ENCODE results near the gene REG1B.

REG1B gene

GRCh38 chr2:79087785-79088364, at the start of gene REG1B:
Gene REG1B, minus strand, starts transcription at chr2:79087993. Its CDS starts 381 bp downstream, at chr2:79087612.
- DNase-seq, result no peak

GRCh38 chr2:79131687-79132086, 43.9 kb upstream of the REG1B start:
- DNase-seq, result no peak

DNA sequence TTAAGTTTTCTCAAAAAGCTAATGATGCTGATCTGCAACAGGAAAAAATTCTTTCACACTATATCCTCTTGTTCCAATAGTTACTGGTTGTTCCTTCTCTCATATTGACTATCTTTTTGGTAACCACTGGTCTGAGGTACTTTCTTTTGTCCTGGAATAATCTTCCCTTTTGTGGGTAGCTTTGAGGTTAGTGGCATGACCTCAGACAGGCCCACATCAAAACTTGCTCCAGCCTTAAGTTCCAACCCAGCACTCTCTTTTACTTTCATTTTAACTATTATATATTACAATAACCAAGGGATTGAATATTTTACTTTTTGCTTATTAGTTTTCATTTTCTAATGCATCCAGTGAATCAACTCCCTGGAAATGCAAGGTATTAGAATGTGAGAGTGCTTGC, 42.0 kb upstream of the REG1B start:
- DNase-seq, result no peak

- DNase-seq, result no peak
Observed at GRCh38 chr2:79129260-79129659, 41.5 kb upstream of the REG1B start.

GRCh38 chr2:79128406-79128805, 40.6 kb upstream of the REG1B start:
- DNase-seq, result no peak

DNA sequence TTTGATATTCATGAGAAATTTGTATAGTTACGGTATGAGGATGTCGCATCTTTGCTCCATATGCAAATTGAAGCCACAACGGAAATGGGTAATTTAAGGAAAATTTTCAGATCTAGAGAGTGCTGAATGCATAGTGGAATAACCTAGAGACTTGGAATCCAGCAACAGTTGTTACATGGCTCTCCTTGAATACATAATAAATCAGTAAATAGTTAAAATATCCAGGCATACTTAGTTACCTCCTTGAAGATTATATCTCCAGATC, 37.9 kb upstream of the REG1B start:
- no peak for DNase-seq

GRCh38 chr2:79124907-79125720, 37.3 kb upstream of the REG1B start:
- no peak for DNase-seq

GRCh38 chr2:79122676-79123075, 34.9 kb upstream of the REG1B start:
- no peak for DNase-seq

DNA sequence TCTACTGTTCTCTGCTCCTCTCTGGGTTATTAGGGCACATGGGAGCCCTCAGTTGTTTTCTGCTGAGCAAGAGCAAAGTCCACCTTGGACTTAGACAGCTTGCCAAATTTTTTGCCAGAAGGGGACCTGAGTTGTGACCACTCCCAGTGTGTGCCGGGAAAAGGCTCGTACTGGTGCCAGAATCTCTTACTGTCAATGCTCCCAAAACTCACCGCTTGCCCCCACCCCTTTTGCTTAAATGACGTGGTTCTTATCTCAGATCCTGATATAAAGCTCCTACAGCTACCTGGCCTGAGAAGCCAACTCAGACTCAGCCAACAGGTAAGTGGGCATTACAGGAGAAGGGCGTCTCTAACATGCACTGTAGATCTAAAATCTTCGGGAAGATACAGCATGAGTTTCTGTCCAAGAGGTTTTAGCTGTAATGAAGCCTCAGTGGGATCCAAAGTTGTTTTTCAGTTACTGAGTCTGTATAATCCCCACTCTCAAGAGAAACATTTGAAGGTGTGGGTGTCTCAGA, 32.5 kb upstream of the REG1B start, which contains the start of gene REG1A:
REG1A (plus strand) TSS at position 295 of the 520 bp plus-strand sequence. CDS start 374 bp downstream, outside the sequence.
- DNase-seq, result no peak

- no peak for DNase-seq
Observed at GRCh38 chr2:79116997-79117928, 29.5 kb upstream of the REG1B start.

DNA sequence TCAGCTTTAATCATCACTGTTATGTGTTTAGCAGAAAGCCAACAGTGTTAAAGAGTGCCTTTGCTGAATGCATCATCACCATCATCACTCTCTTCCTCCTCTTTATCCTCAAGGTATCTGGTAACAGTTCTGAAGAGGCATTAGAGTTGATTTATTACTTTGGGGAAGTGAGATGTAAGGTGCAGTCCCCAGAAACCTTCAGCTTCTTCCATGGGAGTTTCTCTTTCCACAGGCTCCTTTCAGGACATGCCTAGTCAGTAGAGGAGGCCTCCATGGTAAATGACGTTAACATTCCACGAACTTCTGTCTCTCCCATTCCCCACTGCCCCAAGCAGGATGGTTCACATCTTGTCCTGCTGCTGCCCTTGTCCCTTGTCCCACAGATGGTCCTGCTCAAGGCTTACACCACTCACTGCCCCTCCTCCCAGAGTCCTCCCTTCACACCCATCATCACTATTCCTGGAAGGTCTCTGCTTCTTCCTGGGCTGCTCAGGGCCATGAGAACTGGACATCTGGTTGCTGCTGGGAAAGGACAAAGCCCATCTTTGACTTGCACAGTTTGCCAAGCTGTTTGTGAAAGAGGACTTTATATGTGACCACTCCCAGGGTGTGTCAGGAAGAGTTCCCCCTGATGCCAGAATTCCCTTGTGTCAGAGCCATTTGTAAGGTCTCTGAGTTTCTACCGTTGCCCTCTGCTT, 27.2 kb upstream of the REG1B start:
- no peak for DNase-seq

DNA sequence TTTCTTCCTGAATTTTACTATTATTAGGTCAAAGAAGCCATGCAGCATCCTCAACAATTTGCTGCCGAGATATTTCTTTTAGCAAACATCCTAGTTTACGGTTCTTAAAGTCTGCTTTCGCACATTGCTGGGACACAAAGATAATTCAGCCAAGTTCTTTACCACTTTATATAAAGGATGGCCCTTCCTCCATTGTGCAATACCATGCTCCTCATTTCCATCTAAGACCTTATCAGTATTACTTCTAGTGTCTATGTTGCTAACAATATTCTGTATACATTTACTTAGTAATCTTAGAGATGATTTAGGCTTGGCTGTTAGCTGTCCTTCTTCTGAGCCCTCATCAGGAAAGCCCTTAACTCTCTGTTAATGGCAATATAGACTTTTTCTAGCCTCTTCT, 24.5 kb upstream of the REG1B start:
- DNase-seq, result no peak

- no peak for DNase-seq
Observed at GRCh38 chr2:79105259-79105658, 17.5 kb upstream of the REG1B start.

- no peak for DNase-seq
Observed at GRCh38 chr2:79103214-79103613, 15.4 kb upstream of the REG1B start.

DNA sequence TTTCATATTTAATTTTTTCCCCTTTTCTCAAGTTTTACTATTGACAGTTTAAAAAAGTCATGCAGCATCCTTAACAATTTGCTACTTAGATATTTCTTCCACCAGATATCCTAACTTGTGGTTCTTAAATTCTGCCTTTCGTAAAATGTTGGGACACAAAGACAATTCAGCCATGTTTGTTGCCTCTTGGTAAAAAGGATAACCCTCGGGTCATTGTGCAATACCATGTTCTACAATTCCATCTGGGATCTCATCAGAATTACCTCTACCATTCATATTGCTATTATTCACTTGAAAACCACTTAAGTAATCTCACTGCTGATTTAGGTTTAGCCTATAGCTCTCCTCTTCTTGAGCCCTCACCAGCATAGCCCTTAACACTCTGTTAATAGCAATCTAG, 13.2 kb upstream of the REG1B start:
- no peak for DNase-seq

GRCh38 chr2:79100285-79100684, 12.5 kb upstream of the REG1B start:
- no peak for DNase-seq

DNA sequence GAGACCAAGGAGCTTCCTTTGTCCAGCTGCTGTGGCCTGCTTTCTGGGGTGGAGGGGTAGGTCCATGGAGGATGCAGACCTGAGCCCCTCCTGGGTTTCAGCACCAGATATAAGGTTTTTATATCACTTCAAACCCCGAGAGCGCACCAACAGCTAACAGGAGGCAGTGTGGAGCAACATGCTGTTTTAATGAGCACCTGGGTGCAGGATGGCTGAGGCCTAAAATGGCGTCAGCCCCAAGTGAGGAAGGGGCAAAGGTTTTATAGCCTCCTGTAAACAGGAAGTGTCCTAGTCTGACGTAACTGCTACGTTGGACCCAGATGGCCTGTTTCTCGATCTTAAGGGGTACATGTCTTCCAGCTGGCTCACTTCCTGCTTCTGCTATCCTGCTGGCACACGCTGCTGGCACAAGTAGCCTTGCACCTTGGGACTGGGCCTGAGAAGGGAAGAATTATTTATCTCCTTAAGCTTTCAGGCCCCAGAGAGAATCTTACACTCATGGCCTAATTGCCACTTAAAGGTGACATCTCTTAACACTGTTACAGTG, 11.4 kb upstream of the REG1B start:
- no peak for DNase-seq

GRCh38 chr2:79097843-79098242, 10.1 kb upstream of the REG1B start:
- no peak for DNase-seq

GRCh38 chr2:79090693-79091092, 2.9 kb upstream of the REG1B start:
- DNase-seq, result no peak

- no peak for DNase-seq
Observed at GRCh38 chr2:79086255-79086654, 1.5 kb downstream of the REG1B start.

DNA sequence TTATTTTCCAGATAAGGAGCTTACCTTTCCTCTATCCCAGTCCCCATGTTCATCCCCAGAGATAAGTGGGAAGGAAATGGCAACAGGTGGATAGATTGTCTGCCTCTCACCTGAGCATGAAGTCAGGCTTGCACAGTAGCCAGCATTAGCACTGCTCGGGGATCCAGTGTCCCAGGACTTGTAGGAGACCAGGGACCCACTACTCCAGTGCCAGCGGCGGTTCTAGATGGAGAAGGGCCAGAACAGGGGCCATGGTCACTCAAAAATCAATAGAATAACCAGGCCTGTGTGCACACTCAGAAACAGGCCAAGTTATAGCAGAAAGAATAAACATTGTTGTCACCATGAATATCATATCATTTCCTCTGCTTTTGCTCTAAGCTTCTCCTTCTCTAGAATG, 2.4 kb downstream of the REG1B start:
- DNase-seq, result no peak

- no peak for DNase-seq
Observed at GRCh38 chr2:79084495-79085135, 3.2 kb downstream of the REG1B start.
